RWPE2 (cell line): Measurements from ENCODE around the gene TUBE1.

Experiments used
- ATAC-seq: fragments of 200-7000 bp; cut with Tn5 transposase; 3 replicates; pipeline ENCODE4 v1.9.1; 2021; ENCODE audit warnings: low read depth
- DNase-seq: peaks from one replicate; pipeline ENCODE4 v3.0.0-alpha.2; 2020; ENCODE audit warnings: low spot score
- H3K27ac ChIP-seq: fragments of 450-650 bp; 2 replicates; pipeline ENCODE4 v1.5.1; 2017; ENCODE audit warnings: mild to moderate bottlenecking; ENCODE audit not compliant: poor library complexity, severe bottlenecking
- H3K27me3 ChIP-seq: fragments of 250-450 bp; sonication (Bioruptor Pico); 2 replicates; pipeline ENCODE4 v1.5.1; 2021; ENCODE audit warnings: mild to moderate bottlenecking, moderate library complexity; ENCODE audit not compliant: insufficient read depth, poor library complexity, severe bottlenecking
- H3K36me3 ChIP-seq: fragments of 250-450 bp; sonication (Bioruptor Pico); 2 replicates; pipeline ENCODE4 v1.5.1; 2020; ENCODE audit warnings: low read depth, mild to moderate bottlenecking, moderate library complexity
- H3K4me1 ChIP-seq: fragments of 250-450 bp; sonication (Bioruptor Pico); 2 replicates; pipeline ENCODE4 v1.5.1; 2021; ENCODE audit warnings: mild to moderate bottlenecking, moderate library complexity; ENCODE audit not compliant: insufficient read depth, poor library complexity, severe bottlenecking
- H3K4me3 ChIP-seq: fragments of 250-450 bp; sonication (Bioruptor Pico); 2 replicates; pipeline ENCODE4 v1.5.1; 2021; ENCODE audit warnings: mild to moderate bottlenecking, moderate library complexity; ENCODE audit not compliant: severe bottlenecking
- H3K9me3 ChIP-seq: fragments of 250-450 bp; sonication (Bioruptor Pico); 2 replicates; pipeline ENCODE4 v1.5.1; 2021; ENCODE audit warnings: mild to moderate bottlenecking, moderate library complexity; ENCODE audit not compliant: severe bottlenecking
- CTCF ChIP-seq: fragments of 450-650 bp; IDR thresholded peaks from one replicate; pipeline ENCODE4 v1.5.1; 2017; ENCODE audit warnings: mild to moderate bottlenecking, moderate library complexity; ENCODE audit not compliant: poor library complexity, severe bottlenecking

TUBE1 gene

GRCh38 chr6:112030206-112030960 is 56.9 kb downstream of the TUBE1 start:
- Histone ChIP-seq H3K27ac (no peak overlapping the region), H3K4me3 (no peak overlapping the region), H3K36me3 (no peaks in the 10 kb centered on the region), H3K4me1 (no peaks in the 10 kb centered on the region), H3K9me3 (no peaks in the 10 kb centered on the region), H3K27me3 (no peaks in the 10 kb centered on the region)
- DNase-seq (no peak), ATAC-seq (no peak)
- no peak for TF ChIP-seq CTCF

GRCh38 chr6:112029045-112029822 is 58.0 kb downstream of the TUBE1 start:
- H3K36me3 ChIP-seq = no peaks in the 10 kb centered on the region
- TF ChIP-seq CTCF = peak; percentile 72
- no peaks in the 10 kb centered on the region for H3K27me3 ChIP-seq
- ATAC-seq = no peak; the same call in 2 of the 3 replicates
- no peak for DNase-seq
- no peaks in the 10 kb centered on the region for H3K4me1 ChIP-seq
- no peak overlapping the region for H3K27ac ChIP-seq
- no peak overlapping the region for H3K4me3 ChIP-seq
- no peaks in the 10 kb centered on the region for H3K9me3 ChIP-seq

GRCh38 chr6:112027942-112028674 is 59.2 kb downstream of the TUBE1 start:
- ATAC-seq (no peak), DNase-seq (no peak)
- Histone ChIP-seq H3K4me1 (no peaks in the 10 kb centered on the region), H3K27ac (no peak overlapping the region), H3K27me3 (no peaks in the 10 kb centered on the region), H3K4me3 (no peak overlapping the region), H3K9me3 (no peaks in the 10 kb centered on the region), H3K36me3 (no peaks in the 10 kb centered on the region)
- TF ChIP-seq CTCF = no peak

- Histone ChIP-seq H3K27me3 (no peaks in the 10 kb centered on the region), H3K27ac (no peak overlapping the region), H3K9me3 (no peaks in the 10 kb centered on the region), H3K4me3 (no peak overlapping the region), H3K36me3 (no peaks in the 10 kb centered on the region), H3K4me1 (no peaks in the 10 kb centered on the region)
- no peak for TF ChIP-seq CTCF
- DNase-seq (no peak), ATAC-seq (no peak)
Observed at GRCh38 chr6:112026933-112027332, 60.3 kb downstream of the TUBE1 start.
